K562 (cell line): ENCODE data around the gene ANKZF1. TPM values are rescaled to one million over a fixed set of nuclear protein-coding genes. Genes with fewer than 3 reads are reported as not detected.

Experiments
- ATAC-seq: fragments of 200-7000 bp; cut with Tn5 transposase; 3 replicates; pipeline ENCODE4 v1.9.1; 2020; ENCODE audit warnings: moderate library complexity
- BruUV-seq: library from RNA; stranded (reverse); fragments of 400-500 nt; replicated peaks from 2 replicates; lab custom pipeline; 2021; lab: Mats Ljungman, UMichigan
- CTCF ChIA-PET: fragments of 300-600 bp; formaldehyde crosslinking; extraction: SDS; loops from one replicate; lab custom pipeline; 2021; ENCODE audit warnings: low intra/inter-chr PET ratio; lab: Yijun Ruan, JAX
- POLR2A ChIA-PET: fragments of 300-600, 350-650 bp; sonication (Branson Sonifier 250); formaldehyde crosslinking; extraction: SDS; loops from one replicate; lab custom pipeline; 2021; ENCODE audit warnings: antibody characterized with exemption, inconsistent platforms; lab: Yijun Ruan, JAX
- DNase-seq, 4 experiments: peaks; one replicate each; pipeline versions ENCODE4 v3.0.0 to v3.0.0-alpha.2; 2011 to 2018; ENCODE audit warnings: low spot score in 3 of 4, mixed read lengths in 3 of 4; ENCODE audit errors: extremely low read depth in 1 of 4
- FAIRE-seq: peaks from 2 replicates; lab custom pipeline; 2011; peaks lifted over from hg19 to GRCh38; lab: Jason Lieb, UNC
- H2AFZ ChIP-seq: 2 replicates; pipeline ENCODE4 v1.6.0; 2011; ENCODE audit warnings: low read depth, low read length, control low read depth, inconsistent platforms
- H3K27ac ChIP-seq: fragments of 200-600 bp; 3 replicates; pipeline ENCODE4 v1.8.0; 2011; ENCODE audit warnings: low read depth, mild to moderate bottlenecking, control low read depth, inconsistent platforms, low read length, moderate library complexity, mixed read lengths; ENCODE audit errors: extremely low read depth
- H3K27me3 ChIP-seq, 2 experiments: fragments of 300-600 bp in 1 of 2; 2 replicates in 1 of 2; 3 replicates in 1 of 2; pipeline versions ENCODE4 v1.6.0 to v1.8.0; 2011; ENCODE audit warnings: inconsistent platforms in 2 of 2, low read length in 2 of 2, mild to moderate bottlenecking in 1 of 2, mixed read lengths in 1 of 2, moderate library complexity in 1 of 2; ENCODE audit not compliant: control insufficient read depth in 2 of 2, insufficient read depth in 2 of 2
- H3K36me3 ChIP-seq: fragments of 300-600 bp; 3 replicates; pipeline ENCODE4 v1.8.0; 2011; ENCODE audit warnings: mild to moderate bottlenecking, low read length, inconsistent platforms; ENCODE audit not compliant: control insufficient read depth, insufficient read depth
- H3K4me1 ChIP-seq, 2 experiments: fragments of 200-600 bp in 1 of 2; replicated peaks in 1 of 2; 2 replicates in 1 of 2; 3 replicates in 1 of 2; pipeline versions ENCODE4 v1.5.1 to v1.8.0; 2011; ENCODE audit warnings: inconsistent platforms in 2 of 2, low read length in 2 of 2, mild to moderate bottlenecking in 1 of 2, mixed read lengths in 1 of 2, moderate library complexity in 1 of 2; ENCODE audit not compliant: control insufficient read depth in 2 of 2, insufficient read depth in 2 of 2
- H3K4me2 ChIP-seq: 2 replicates; pipeline ENCODE4 v1.6.1; 2011; ENCODE audit warnings: low read length, control low read depth, inconsistent platforms, mixed read lengths; ENCODE audit not compliant: insufficient read depth
- H3K4me3 ChIP-seq: fragments of 200-600 bp; sonication (generic), shearing (Covaris generic); 2 replicates; pipeline ENCODE4 v1.5.1; 2016; ENCODE audit warnings: control low read depth, inconsistent platforms
- H3K79me2 ChIP-seq: fragments of 200-600 bp; 3 replicates; pipeline ENCODE4 v1.8.0; 2011; ENCODE audit warnings: low read length, inconsistent platforms; ENCODE audit not compliant: control insufficient read depth, insufficient read depth
- H3K9ac ChIP-seq, 2 experiments: 2 replicates each; pipeline versions ENCODE4 v1.6.0 to v1.6.1; 2011; ENCODE audit warnings: low read depth in 2 of 2, low read length in 2 of 2, control low read depth in 1 of 2, inconsistent platforms in 1 of 2, mild to moderate bottlenecking in 1 of 2, mixed read lengths in 1 of 2; ENCODE audit not compliant: insufficient read depth in 1 of 2
- H3K9me1 ChIP-seq: one replicate; pipeline ENCODE4 v1.6.0; 2011; ENCODE audit warnings: inconsistent platforms, mild to moderate bottlenecking, low read length, moderate library complexity; ENCODE audit not compliant: control insufficient read depth, insufficient read depth
- H3K9me3 ChIP-seq: replicated peaks from 2 replicates; pipeline ENCODE4 v1.5.1; 2011; ENCODE audit warnings: low read depth, low read length, inconsistent platforms; ENCODE audit not compliant: control insufficient read depth, insufficient read depth
- H4K20me1 ChIP-seq: replicated peaks from 2 replicates; pipeline ENCODE4 v1.6.1; 2011; ENCODE audit warnings: low read length, inconsistent platforms, mixed read lengths; ENCODE audit not compliant: control insufficient read depth, insufficient read depth
- HMGXB4 ChIP-seq: sonication (generic); formaldehyde crosslinking; IDR thresholded peaks from 2 replicates; pipeline ENCODE4 v1.8.1; 2023; ENCODE audit warnings: mild to moderate bottlenecking, missing genetic modification reagents
- POLR2G ChIP-seq: fragments of 200-400 bp; formaldehyde crosslinking; IDR thresholded peaks from 2 replicates; pipeline ENCODE4 v1.6.1; 2017; ENCODE audit warnings: low read depth, mild to moderate bottlenecking, antibody characterized with exemption, low read length, moderate library complexity
- RBFOX2 ChIP-seq: fragments of 200-400 bp; formaldehyde crosslinking; IDR thresholded peaks from 2 replicates; pipeline ENCODE4 v1.6.1; 2017; ENCODE audit warnings: low read depth, mild to moderate bottlenecking, low read length, moderate library complexity
- SMARCA4 ChIP-seq: fragments of 450-650 bp; IDR thresholded peaks from 2 replicates; pipeline ENCODE4 v1.6.1; 2016
- SPI1 ChIP-seq: IDR thresholded peaks from 2 replicates; pipeline ENCODE4 v1.6.1; 2011; ENCODE audit warnings: low read depth, low read length, control low read depth, borderline replicate concordance
- ZKSCAN1 ChIP-seq: fragments of 150-350 bp; IDR thresholded peaks from 2 replicates; pipeline ENCODE4 v1.6.1; 2016; ENCODE audit warnings: low read depth, low read length
- WGBS: fragments of 100-300 bp; shearing (Covaris generic); methylation state at CpG from one replicate; pipeline ENCODE4 v1.1.6; 2016; ENCODE audit warnings: low coverage, mixed read lengths; ENCODE audit not compliant: insufficient coverage; ENCODE audit errors: missing lambda C conversion rate; 5-methylcytosine and 5-hydroxymethylcytosine counted together
- in situ Hi-C: fragments of 300-500 bp; cut with MboI; formaldehyde crosslinking; loops from 4 replicates; pipeline ENCODE4 v1.15.0; 2018; ENCODE audit warnings: inconsistent platforms, mixed read lengths
- intact Hi-C: fragments of 100-400 bp; cut with micrococcal nuclease; formaldehyde crosslinking; loops from 2 replicates; pipeline ENCODE4 v1.14.2; 2022
- polyA plus RNA-seq, 8 experiments: library from polyadenylated mRNA; depleted of rRNA in 4 of 8; stranded (reverse) in 5 of 8; unstranded in 3 of 8; fragments of >200 nt; fragmentation: Nextera tagmentation in 2 of 8; fragmentation: Illumina TruSeq in 1 of 8; extraction: Ambion mirVana in 2 of 8; extraction: Trizol in 1 of 8; gene quantifications; 2 replicates each; pipeline versions ENCODE4 v1.2.1 to v1.2.3, GENCODE V29; 2011 to 2014; ENCODE audit warnings: inconsistent platforms in 1 of 8, missing spikeins in 1 of 8
- total RNA-seq, 7 experiments: library from RNA; depleted of rRNA in 6 of 7; stranded (reverse); fragments of >200 nt in 6 of 7; fragmentation: Illumina TruSeq in 2 of 7; extraction: Trizol in 2 of 7; gene quantifications; 2 replicates each; pipeline versions ENCODE4 v1.2.1 to v1.2.3, GENCODE V29; 2011 to 2021; ENCODE audit warnings: low replicate concordance in 1 of 7

ANKZF1 gene
- total and polyA plus RNA-seq, 9 of the 15 experiments (the other 6 are each of a cell fraction or from before 2014, with no cell fraction given): 3.1 to 60.6 (median 31.0) TPM

DNA sequence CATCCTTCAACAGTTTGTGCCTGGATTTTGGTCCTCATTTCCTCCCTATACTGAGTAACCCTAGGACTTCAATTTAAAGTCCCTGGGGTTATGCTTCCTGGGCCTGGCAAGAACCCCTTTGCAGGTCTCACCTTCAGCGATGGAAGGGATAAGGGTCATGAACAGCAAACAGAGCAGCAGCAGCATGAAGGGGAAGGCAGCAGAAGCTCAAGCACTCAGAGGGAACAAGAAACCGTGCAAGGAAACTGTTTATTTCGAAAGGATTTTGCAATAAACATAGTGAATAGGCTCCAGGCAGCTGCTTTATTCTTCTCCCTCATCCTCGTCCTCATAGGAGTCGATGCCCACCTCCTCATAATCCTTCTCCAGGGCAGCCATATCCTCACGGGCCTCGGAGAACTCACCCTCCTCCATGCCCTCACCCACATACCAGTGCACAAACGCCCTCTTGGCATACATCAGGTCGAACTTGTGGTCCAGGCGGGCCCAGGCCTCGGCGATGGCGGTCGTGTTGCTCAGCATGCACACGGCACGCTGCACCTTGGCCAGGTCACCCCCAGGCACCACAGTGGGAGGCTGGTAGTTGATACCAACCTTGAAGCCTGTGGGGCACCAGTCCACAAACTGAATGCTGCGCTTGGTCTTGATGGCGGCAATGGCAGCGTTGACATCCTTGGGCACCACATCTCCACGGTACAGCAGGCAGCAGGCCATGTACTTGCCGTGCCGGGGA lies 20.6 kb downstream of the ANKZF1 start:
- peaks cover 40% of the 10 kb centered on the region for H3K79me2 ChIP-seq
- H3K4me2 ChIP-seq: no peak overlapping the region
- 0 out of 2 replicates have a peak, but pooled peaks cover 3% of the 10 kb centered on the region for H4K20me1 ChIP-seq
- DNase-seq (no peak), ATAC-seq (no peak), FAIRE-seq (no peak)
- WGBS: 90% methylated on average over 18 of the region's 22 CpGs
- no TSS peak for BruUV-seq
- H3K27ac ChIP-seq: no peak overlapping the region; the same call in 2 of the 3 replicates
- H3K9ac ChIP-seq: no peak overlapping the region
- H3K27me3 ChIP-seq: 0 out of 5 replicates have a peak, but pooled peaks cover 0 to 4% of the 10 kb centered on the region in 2 experiments
- CTCF ChIA-PET: no interaction called here
- in situ Hi-C loops: no loop called here
- TF ChIP-seq POLR2G (peak; percentile 60), RBFOX2 (peak; percentile 45; the same call in 1 of the 2 replicates), ZKSCAN1 (no peak)
- POLR2A ChIA-PET: interaction anchor here (0.5 to 3.4 kb wide), 11 partner anchors 8 to 180 kb away, joined by 3 to 22 read pairs (median 4); partner anchors contain the start of genes ABCB6, ANKZF1, ATG9A and DNAJB2
- no peak overlapping the region for H3K4me3 ChIP-seq
- peaks cover 57% of the 10 kb centered on the region for H3K36me3 ChIP-seq
- peaks cover 27 to 58% of the 10 kb centered on the region in 2 experiments; a peak in 4 of 5 replicates for H3K4me1 ChIP-seq
- intact Hi-C loops: no loop called here
- no peak overlapping the region for H2AFZ ChIP-seq
- H3K9me1 ChIP-seq: no peaks in the 10 kb centered on the region
- no peaks in the 10 kb centered on the region for H3K9me3 ChIP-seq

- no peak overlapping the region for H3K27ac ChIP-seq
- 63% methylated on average over 5 of the region's 6 CpGs for WGBS
Observed at GRCh38 chr2:219251656-219252055, 22.1 kb downstream of the ANKZF1 start.

More at GRCh38 chr2:219251656-219252055, 22.1 kb downstream of the ANKZF1 start:
- H3K4me3 ChIP-seq: no peak overlapping the region
- no peak for ATAC-seq
- H4K20me1 ChIP-seq: 0 out of 2 replicates have a peak, but pooled peaks cover 3% of the 10 kb centered on the region
- ChIA-PET POLR2A (interaction anchor here (0.6 to 1.5 kb wide), 9 partner anchors 10 to 198 kb away, joined by 3 to 7 read pairs (median 4); partner anchors contain the start of genes ANKZF1, ATG9A and DNAJB2), CTCF (no interaction called here)
- no peaks in the 10 kb centered on the region for H3K9me3 ChIP-seq
- peak; percentile 19 for FAIRE-seq
- H3K36me3 ChIP-seq: peaks cover 55% of the 10 kb centered on the region
- peak overlapping the region in 1 of 2 experiments; percentile 92; a peak in 1 of 4 replicates for H3K9ac ChIP-seq
- 0 out of 5 replicates have a peak, but pooled peaks cover 0 to 4% of the 10 kb centered on the region in 2 experiments for H3K27me3 ChIP-seq
- no TSS peak for BruUV-seq
- H2AFZ ChIP-seq: no peak overlapping the region
- H3K9me1 ChIP-seq: no peaks in the 10 kb centered on the region
- TF ChIP-seq HMGXB4 (CRISPR knock-in tag): no peak
- no peak for TF ChIP-seq SMARCA4
- TF ChIP-seq SPI1: peak; percentile 39; the same call in 1 of the 2 replicates
- TF ChIP-seq, all 486 proteins: peak for 1
- 0 out of 2 replicates have a peak overlapping the region, but pooled peaks have one; percentile 82 for H3K4me2 ChIP-seq
- peaks cover 27% of the 10 kb centered on the region for H3K79me2 ChIP-seq
- in situ Hi-C loops: no loop called here
- intact Hi-C loops: loop anchor here (2.0 kb wide), 1 partner anchor 27 kb away; the partner anchor contains the start of gene DNAJB2
- peaks cover 19 to 49% of the 10 kb centered on the region in 2 experiments; a peak in 4 of 5 replicates for H3K4me1 ChIP-seq
- no peak for DNase-seq
